ENCODE results near the gene ZBTB7B. TPM values are rescaled to one million over a fixed set of nuclear protein-coding genes. Genes with fewer than 3 reads are reported as not detected.
A peak's percentile ranks its signal among the peaks of the same experiment; 100 is the strongest.

Gene ZBTB7B
- total RNA-seq, 1 experiment from 2014 or later: 44.1 TPM

GRCh38 chr1:155062151-155062686 is 59.6 kb downstream of the ZBTB7B start:
- no peak for TF ChIP-seq CTCF (conservative IDR thresholded peaks at IDR 0.05)
- no peak for TF ChIP-seq EZH2 (IDR thresholded peaks at IDR 0.05; ENCODE audit: low read depth)
- no peak for DNase-seq
- Histone ChIP-seq H4K20me1 (ENCODE audit: insufficient read depth) (peaks cover 7% of the 10 kb centered on the region), H3K79me2 (ENCODE audit: low read depth) (peaks cover 13% of the 10 kb centered on the region), H2AFZ (no peak overlapping the region), H3K4me1 (replicated peaks; ENCODE audit: insufficient read depth) (peaks cover 10% of the 10 kb centered on the region), H3K9me3 (ENCODE audit: insufficient read depth, low read depth) (no peaks in the 10 kb centered on the region), H3K9me2 (ENCODE audit: insufficient read depth) (no peaks in the 10 kb centered on the region), H3K4me3 (no peak overlapping the region), H3K27ac (no peak overlapping the region), H3K4me2 (no peak overlapping the region), H3K27me3 (ENCODE audit: insufficient read depth, low read depth) (no peaks in the 10 kb centered on the region), H3F3A (ENCODE audit: insufficient read depth, low read depth) (peaks cover 24% of the 10 kb centered on the region; the same call in 1 of the 2 replicates), H3K36me3 (ENCODE audit: low read depth) (peaks cover 14% of the 10 kb centered on the region; the same call in 1 of the 2 replicates)
- intact Hi-C loops (cut with micrococcal nuclease; ENCODE audit: unreplicated experiment): loop anchor here (5.0 kb wide), 2 partner anchors 395 to 505 kb away; partner anchors contain the start of gene UBE2Q1
- ChIA-PET CTCF (interaction anchor here (0.8 kb wide), 1 partner anchor 17 kb away, joined by 3 read pairs; no protein-coding TSS in a partner anchor), POLR2A (ENCODE audit: unreplicated experiment) (no interaction called here)
- BruUV-seq (replicated peaks): no TSS peak

DNA sequence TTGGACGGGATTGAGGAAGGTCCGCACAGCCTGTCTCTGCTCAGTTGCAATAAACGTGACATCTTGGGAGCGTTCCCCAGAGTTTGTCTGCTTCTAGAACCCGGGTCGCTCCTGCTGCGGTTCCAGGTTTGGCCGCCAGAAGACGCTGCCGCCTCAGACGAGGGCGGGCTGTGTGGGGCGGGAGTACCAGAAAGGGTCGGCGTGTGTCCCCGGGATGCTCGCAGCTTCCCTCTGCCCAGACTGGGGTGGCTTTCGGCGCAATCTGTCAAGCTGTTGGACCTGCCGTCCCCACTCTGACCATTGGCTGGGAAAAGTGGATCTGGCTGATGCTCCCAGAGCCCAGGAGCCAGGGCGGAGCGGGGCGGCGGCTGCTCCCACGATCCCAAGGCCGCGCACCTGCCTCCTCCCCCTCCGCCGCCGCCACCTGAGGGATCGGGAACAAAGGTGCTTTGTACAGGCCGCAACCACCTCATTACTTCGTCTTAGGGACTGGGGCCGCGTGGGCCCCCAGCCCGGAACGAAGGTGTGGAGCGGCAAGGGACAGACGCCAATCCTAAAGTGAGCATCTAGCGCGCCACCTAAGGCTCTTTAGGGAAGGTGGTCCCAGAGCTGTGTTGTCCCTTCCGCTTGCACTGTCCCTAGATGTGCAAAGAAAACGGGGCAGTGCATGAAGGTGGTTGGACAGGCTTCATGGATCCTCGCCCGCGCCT is 60.3 kb downstream of the ZBTB7B start:
- Histone ChIP-seq H3K27me3 (ENCODE audit: insufficient read depth, low read depth) (no peaks in the 10 kb centered on the region), H3K4me3 (peak overlapping the region; percentile 74; the same call in 1 of the 2 replicates), H3K4me1 (replicated peaks; ENCODE audit: insufficient read depth) (peaks cover 10% of the 10 kb centered on the region), H3K4me2 (peak overlapping the region; percentile 80), H3K79me2 (ENCODE audit: low read depth) (peaks cover 13% of the 10 kb centered on the region), H3F3A (ENCODE audit: insufficient read depth, low read depth) (peaks cover 24% of the 10 kb centered on the region; the same call in 1 of the 2 replicates), H3K9me3 (ENCODE audit: insufficient read depth, low read depth) (no peaks in the 10 kb centered on the region), H3K9me2 (ENCODE audit: insufficient read depth) (no peaks in the 10 kb centered on the region), H3K36me3 (ENCODE audit: low read depth) (peaks cover 13% of the 10 kb centered on the region; the same call in 1 of the 2 replicates), H4K20me1 (ENCODE audit: insufficient read depth) (peaks cover 7% of the 10 kb centered on the region), H3K27ac (no peak overlapping the region), H2AFZ (no peak overlapping the region)
- CTCF ChIA-PET: no interaction called here
- no peak for DNase-seq
- intact Hi-C loops (cut with micrococcal nuclease; ENCODE audit: unreplicated experiment): loop anchor here (1.0 to 5.0 kb wide), 3 partner anchors 21 to 506 kb away; partner anchors contain the start of gene UBE2Q1
- POLR2A ChIA-PET (ENCODE audit: unreplicated experiment): interaction anchor here (0.7 kb wide), 1 partner anchor 65 kb away, joined by 6 read pairs; no protein-coding TSS in a partner anchor
- no peak for TF ChIP-seq EZH2 (IDR thresholded peaks at IDR 0.05; ENCODE audit: low read depth)
- TF ChIP-seq CTCF (conservative IDR thresholded peaks at IDR 0.05): no peak
- no TSS peak for BruUV-seq (replicated peaks)

- Histone ChIP-seq H3K27ac (no peak within 1 kb of the TSS), H3K9me3 (ENCODE audit: insufficient read depth, low read depth) (no peaks in the 10 kb centered on the region), H3K36me3 (ENCODE audit: low read depth) (peaks cover 6% of the 10 kb centered on the region; the same call in 1 of the 2 replicates), H3K4me2 (peak within 1 kb of the TSS; percentile 80), H3K9me2 (ENCODE audit: insufficient read depth) (no peaks in the 10 kb centered on the region), H3K27me3 (ENCODE audit: insufficient read depth, low read depth) (no peaks in the 10 kb centered on the region), H3K4me3 (peak within 1 kb of the TSS; percentile 74), H3F3A (ENCODE audit: insufficient read depth, low read depth) (peaks cover 24% of the 10 kb centered on the region; the same call in 1 of the 2 replicates), H2AFZ (peak within 1 kb of the TSS; percentile 77), H4K20me1 (ENCODE audit: insufficient read depth) (peaks cover 7% of the 10 kb centered on the region), H3K4me1 (replicated peaks; ENCODE audit: insufficient read depth) (peaks cover 10% of the 10 kb centered on the region), H3K79me2 (ENCODE audit: low read depth) (peaks cover 13% of the 10 kb centered on the region)
- ChIA-PET POLR2A (ENCODE audit: unreplicated experiment) (interaction anchor here (0.6 to 0.7 kb wide), 3 partner anchors 65 to 92 kb away, joined by 3 to 6 read pairs (median 4); no protein-coding TSS in a partner anchor), CTCF (no interaction called here)
- BruUV-seq (replicated peaks): no TSS peak
- peak; percentile 79 to 82 for DNase-seq
- TF ChIP-seq CTCF (conservative IDR thresholded peaks at IDR 0.05) (no peak), EZH2 (IDR thresholded peaks at IDR 0.05; ENCODE audit: low read depth) (no peak)
- intact Hi-C loops (cut with micrococcal nuclease; ENCODE audit: unreplicated experiment): loop anchor here (1.0 to 5.0 kb wide), 3 partner anchors 21 to 506 kb away; partner anchors contain the start of gene UBE2Q1
Observed at GRCh38 chr1:155063550-155064110, 61.0 kb downstream of the ZBTB7B start, which contains the start of gene EFNA4. TSS of gene EFNA4 (plus strand) at chr1:155063740. CDS start at chr1:155063824, 84 bp downstream.

Measured in PC-9 (cell line).